CD1c-positive myeloid dendritic cell (primary cell): ENCODE data around the gene KRTAP10-7.
"Not testable (repeated sequence)": the region's sequence is repeated elsewhere in the genome, so short reads cannot be mapped to it uniquely, and the experiment has no call there.

ENCODE experiments used
- DNase-seq: peaks from one replicate; pipeline ENCODE4 v3.0.0-alpha.2; 2016; ENCODE audit errors: extremely low spot score

The KRTAP10-7 gene

GRCh38 chr21:44611551-44611950, 11.2 kb downstream of the KRTAP10-7 start:
- DNase-seq = no peak

- no peak for DNase-seq
Observed at GRCh38 chr21:44612029-44612486, 11.7 kb downstream of the KRTAP10-7 start, which contains the start of gene KRTAP10-8. TSS of gene KRTAP10-8 (plus strand) at chr21:44612079. CDS start at chr21:44612101, 22 bp downstream.

GRCh38 chr21:44612669-44613229, 12.4 kb downstream of the KRTAP10-7 start:
- DNase-seq = no peak

- no peak for DNase-seq
Observed at GRCh38 chr21:44613386-44614155, 13.2 kb downstream of the KRTAP10-7 start.

- no peak for DNase-seq
Observed at GRCh38 chr21:44614161-44614631, 13.8 kb downstream of the KRTAP10-7 start.

GRCh38 chr21:44614961-44615391, 14.6 kb downstream of the KRTAP10-7 start:
- DNase-seq = no peak

GRCh38 chr21:44615466-44615865, 15.1 kb downstream of the KRTAP10-7 start:
- DNase-seq = no peak

GRCh38 chr21:44615911-44616590, 15.7 kb downstream of the KRTAP10-7 start:
- no peak for DNase-seq

- DNase-seq = no peak
Observed at GRCh38 chr21:44616591-44616926, 16.2 kb downstream of the KRTAP10-7 start.

- no peak for DNase-seq
Observed at GRCh38 chr21:44617071-44617501, 16.7 kb downstream of the KRTAP10-7 start.

GRCh38 chr21:44618504-44618903, 18.1 kb downstream of the KRTAP10-7 start:
- peak; percentile 20 for DNase-seq

- peak; percentile 24 for DNase-seq
Observed at GRCh38 chr21:44618909-44619308, 18.5 kb downstream of the KRTAP10-7 start.

- DNase-seq = no peak
Observed at GRCh38 chr21:44619886-44620285, 19.5 kb downstream of the KRTAP10-7 start.

GRCh38 chr21:44623575-44623974, 23.2 kb downstream of the KRTAP10-7 start:
- no peak for DNase-seq

GRCh38 chr21:44625756-44626155, 25.4 kb downstream of the KRTAP10-7 start:
- no peak for DNase-seq

GRCh38 chr21:44626262-44626661, 25.9 kb downstream of the KRTAP10-7 start:
- no peak for DNase-seq

GRCh38 chr21:44626673-44627143, 26.3 kb downstream of the KRTAP10-7 start, which contains the start of gene KRTAP10-9:
TSS of gene KRTAP10-9 (plus strand) at chr21:44627093. CDS start at chr21:44627172, 79 bp downstream.
- no peak for DNase-seq

GRCh38 chr21:44627181-44627822, 26.9 kb downstream of the KRTAP10-7 start:
- not testable (repeated sequence) for DNase-seq

GRCh38 chr21:44627831-44628233, 27.4 kb downstream of the KRTAP10-7 start:
- not testable (repeated sequence) for DNase-seq

GRCh38 chr21:44628707-44629391, 28.5 kb downstream of the KRTAP10-7 start:
- no peak for DNase-seq

- no peak for DNase-seq
Observed at GRCh38 chr21:44630440-44630839, 30.0 kb downstream of the KRTAP10-7 start.
